Large intestine (tissue), 3 donors: ENCODE data around the gene FANCI. TPM values are rescaled to one million over a fixed set of nuclear protein-coding genes. Genes with fewer than 3 reads are reported as not detected.

Source experiments
- DNase-seq, 2 donors: peaks; one replicate each; pipeline versions ENCODE4 v3.0.0 to v3.0.0-alpha.2; 2013
- H3K27ac ChIP-seq: one replicate; pipeline ENCODE4 v1.5.1; 2013; ENCODE audit warnings: low read length
- H3K27me3 ChIP-seq: 2 replicates; pipeline ENCODE4 v1.6.1; 2013; ENCODE audit warnings: low read length; ENCODE audit not compliant: control insufficient read depth, insufficient read depth
- H3K36me3 ChIP-seq: 2 replicates; pipeline ENCODE4 v1.6.1; 2013; ENCODE audit warnings: low read length; ENCODE audit not compliant: control insufficient read depth, insufficient read depth
- H3K4me1 ChIP-seq: one replicate; pipeline ENCODE4 v1.6.1; 2013; ENCODE audit warnings: low read length; ENCODE audit not compliant: control insufficient read depth, insufficient read depth
- H3K4me3 ChIP-seq: one replicate; pipeline ENCODE4 v1.5.1; 2013; ENCODE audit warnings: low read length
- H3K9me3 ChIP-seq: one replicate; pipeline ENCODE4 v1.6.1; 2013; ENCODE audit warnings: mild to moderate bottlenecking, low read depth, low read length, moderate library complexity; ENCODE audit not compliant: control insufficient read depth
- WGBS: methylation state at CpG from one replicate; pipeline ENCODE4 v1.1.5; 2013; ENCODE audit warnings: low lambda C conversion rate; ENCODE audit not compliant: insufficient coverage; 5-methylcytosine and 5-hydroxymethylcytosine counted together
- polyA plus RNA-seq: library from polyadenylated mRNA; unstranded; fragments of 120-200 nt; gene quantifications from one replicate; pipeline ENCODE4 v1.2.1, GENCODE V29; 2013

Gene FANCI
- polyA plus RNA-seq, 1 donor: 20.3 TPM

- no peak overlapping the region for H3K27ac ChIP-seq
- no peaks in the 10 kb centered on the region for H3K36me3 ChIP-seq
- no peaks in the 10 kb centered on the region for H3K9me3 ChIP-seq
- no CpG with 5 or more reads among the region's 3 CpGs for WGBS
- H3K27me3 ChIP-seq: peaks cover 45% of the 10 kb centered on the region
- H3K4me1 ChIP-seq: no peaks in the 10 kb centered on the region
- H3K4me3 ChIP-seq: no peak overlapping the region
- DNase-seq: no peak
These were observed 99.1 kb downstream of the FANCI start for GRCh38 chr15:89342840-89343239.

- Histone ChIP-seq H3K9me3 (no peaks in the 10 kb centered on the region), H3K4me1 (no peaks in the 10 kb centered on the region), H3K36me3 (no peaks in the 10 kb centered on the region), H3K27ac (no peak overlapping the region), H3K27me3 (peaks cover 53% of the 10 kb centered on the region), H3K4me3 (no peak overlapping the region)
- WGBS: 100% methylated on average over 1 of the region's 4 CpGs
- no peak for DNase-seq
These were observed 101.5 kb downstream of the FANCI start for GRCh38 chr15:89345248-89345647.

GRCh38 chr15:89346516-89347231, 102.9 kb downstream of the FANCI start:
- Histone ChIP-seq H3K4me3 (no peak overlapping the region), H3K27me3 (peaks cover 47% of the 10 kb centered on the region), H3K36me3 (no peaks in the 10 kb centered on the region), H3K27ac (no peak overlapping the region), H3K9me3 (no peaks in the 10 kb centered on the region), H3K4me1 (no peaks in the 10 kb centered on the region)
- no peak for DNase-seq
- no CpG with 5 or more reads among the region's 10 CpGs for WGBS

DNA sequence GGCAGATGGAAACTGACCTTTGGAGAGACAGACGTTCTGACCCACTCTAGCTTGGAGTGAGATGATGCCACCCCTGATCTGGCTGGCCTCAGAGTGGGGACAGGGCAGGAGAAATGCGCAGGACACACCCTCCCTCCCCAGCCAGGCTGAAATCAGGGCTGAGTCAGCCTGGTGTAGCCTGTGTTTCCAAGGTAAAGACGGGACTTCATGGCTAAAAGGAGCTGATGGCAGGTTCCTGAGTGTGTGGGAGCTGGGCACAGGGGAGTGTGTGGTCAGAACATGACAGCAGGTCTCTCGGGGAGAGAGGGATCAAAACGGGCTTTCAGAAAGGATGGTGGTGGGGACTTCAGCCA, 105.4 kb downstream of the FANCI start:
- Histone ChIP-seq H3K27me3 (peaks cover 54% of the 10 kb centered on the region), H3K27ac (no peak overlapping the region), H3K9me3 (no peaks in the 10 kb centered on the region), H3K4me3 (no peak overlapping the region), H3K4me1 (no peaks in the 10 kb centered on the region), H3K36me3 (no peaks in the 10 kb centered on the region)
- no peak for DNase-seq
- no CpG with 5 or more reads among the region's 5 CpGs for WGBS

GRCh38 chr15:89352476-89352875, 108.7 kb downstream of the FANCI start:
- Histone ChIP-seq H3K4me1 (no peaks in the 10 kb centered on the region), H3K36me3 (no peaks in the 10 kb centered on the region), H3K27me3 (peaks cover 59% of the 10 kb centered on the region), H3K9me3 (no peaks in the 10 kb centered on the region), H3K4me3 (no peak overlapping the region), H3K27ac (no peak overlapping the region)
- DNase-seq: no peak
- no CpG with 5 or more reads among the region's 4 CpGs for WGBS

DNA sequence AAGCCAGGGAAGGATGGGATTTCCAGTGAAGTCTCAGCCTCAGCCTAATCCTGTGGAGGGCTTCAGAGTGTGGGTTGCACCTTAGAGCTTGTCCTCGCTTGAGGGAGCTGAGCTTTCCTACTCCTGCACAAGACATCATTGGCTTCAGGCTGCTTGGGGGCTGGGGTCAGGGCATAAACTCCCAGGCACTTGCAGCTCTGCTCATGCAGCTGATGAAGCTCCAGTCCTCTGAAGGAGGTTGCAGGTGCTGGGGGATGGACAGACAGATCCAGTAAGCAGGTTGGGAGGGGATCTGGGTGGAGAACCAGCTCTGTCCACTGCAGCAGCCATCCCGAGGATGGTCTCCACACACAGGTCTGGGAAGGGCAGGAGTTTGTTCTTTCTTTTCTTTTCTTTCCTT, 110.2 kb downstream of the FANCI start:
- peaks cover 59% of the 10 kb centered on the region for H3K27me3 ChIP-seq
- no peaks in the 10 kb centered on the region for H3K36me3 ChIP-seq
- no peak overlapping the region for H3K27ac ChIP-seq
- WGBS: 80% methylated on average over 1 of the region's 2 CpGs
- DNase-seq: no peak
- H3K4me1 ChIP-seq: peaks cover under 1% of the 10 kb centered on the region
- H3K9me3 ChIP-seq: no peaks in the 10 kb centered on the region
- no peak overlapping the region for H3K4me3 ChIP-seq

DNA sequence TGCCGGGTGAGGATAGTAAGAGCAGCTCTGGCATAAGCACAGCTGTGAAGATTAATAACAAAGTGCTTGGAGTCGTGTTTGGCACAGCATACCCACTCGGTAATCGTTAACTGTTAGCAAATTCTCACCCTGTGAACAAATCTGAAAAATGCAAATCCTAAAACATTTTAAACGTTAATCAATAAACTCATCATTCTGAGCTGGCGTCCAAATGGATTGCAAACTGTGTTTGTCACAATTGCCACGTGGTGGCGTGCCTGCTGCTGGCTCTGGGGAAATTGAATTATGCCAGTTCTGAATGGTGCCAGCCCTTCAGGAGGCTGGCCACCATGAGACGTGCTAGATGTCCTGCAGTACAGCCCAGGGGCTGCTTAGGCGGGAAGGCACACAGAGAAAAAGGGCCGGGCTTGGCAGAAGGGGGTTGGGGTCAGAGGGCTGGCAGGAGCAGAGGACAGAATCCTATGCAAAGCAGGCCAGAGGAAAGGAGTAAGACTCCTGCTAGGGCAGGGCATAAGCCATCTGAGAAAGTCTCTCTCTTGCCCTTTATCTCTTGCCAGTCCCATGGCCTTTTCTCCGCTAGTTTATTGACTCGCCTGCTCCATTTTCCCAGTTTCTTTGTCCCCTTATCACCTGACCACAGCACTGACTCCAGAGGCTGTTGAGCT, 113.0 kb downstream of the FANCI start:
- Histone ChIP-seq H3K36me3 (no peaks in the 10 kb centered on the region), H3K4me1 (peaks cover 3% of the 10 kb centered on the region), H3K27me3 (peaks cover 80% of the 10 kb centered on the region), H3K4me3 (no peak overlapping the region), H3K27ac (no peak overlapping the region), H3K9me3 (peaks cover 3% of the 10 kb centered on the region)
- WGBS: 47% methylated on average over 2 of the region's 13 CpGs
- no peak for DNase-seq

GRCh38 chr15:89358435-89358754, 114.6 kb downstream of the FANCI start:
- H3K9me3 ChIP-seq: peaks cover 3% of the 10 kb centered on the region
- no peak overlapping the region for H3K27ac ChIP-seq
- H3K27me3 ChIP-seq: peaks cover 88% of the 10 kb centered on the region
- H3K4me3 ChIP-seq: no peak overlapping the region
- no CpG with 5 or more reads among the region's 16 CpGs for WGBS
- peaks cover 3% of the 10 kb centered on the region for H3K4me1 ChIP-seq
- no peak for DNase-seq
- H3K36me3 ChIP-seq: no peaks in the 10 kb centered on the region

DNA sequence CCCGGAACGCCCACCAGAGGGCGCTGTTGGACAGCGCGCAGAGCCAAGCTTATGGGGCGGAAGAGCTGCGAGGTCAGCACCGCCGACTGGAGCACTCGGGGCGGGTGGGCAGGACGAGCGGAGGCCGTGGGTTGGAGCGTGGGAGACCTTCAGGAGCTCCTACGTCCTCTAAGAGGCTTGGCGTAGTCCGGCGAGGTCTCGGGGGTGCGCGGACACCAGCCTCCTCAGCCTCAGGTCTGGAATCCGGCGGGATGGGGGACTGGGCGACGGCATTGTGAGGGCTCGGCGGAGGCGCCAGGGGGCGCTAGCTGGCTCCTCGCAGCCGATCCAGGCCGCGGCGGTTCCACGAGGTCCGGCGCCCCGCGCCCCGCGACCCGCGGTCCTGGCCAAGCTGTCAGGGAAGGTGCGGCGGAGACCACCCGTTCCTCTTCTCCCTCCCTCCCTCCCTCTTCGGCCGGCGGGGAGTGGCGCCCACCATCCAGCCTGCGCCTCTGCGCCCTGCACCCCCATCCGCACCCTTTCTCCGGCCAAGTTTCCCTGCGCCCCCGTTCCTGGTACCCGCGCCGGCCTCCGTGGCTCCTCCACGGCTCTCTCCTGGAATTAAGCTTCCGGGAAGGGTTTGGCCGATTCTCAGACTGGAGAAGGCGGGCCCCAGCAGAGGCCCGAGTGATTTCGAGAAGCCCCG, 115.1 kb downstream of the FANCI start:
- Histone ChIP-seq H3K36me3 (no peaks in the 10 kb centered on the region), H3K4me1 (peaks cover 3% of the 10 kb centered on the region), H3K27ac (no peak overlapping the region), H3K27me3 (peaks cover 89% of the 10 kb centered on the region), H3K9me3 (peaks cover 3% of the 10 kb centered on the region), H3K4me3 (peak overlapping the region; percentile 37)
- WGBS: no CpG with 5 or more reads among the region's 68 CpGs
- peak; percentile 64 to 80 for DNase-seq

- no peak for DNase-seq
- no CpG with 5 or more reads among the region's 32 CpGs for WGBS
- Histone ChIP-seq H3K4me3 (no peak overlapping the region), H3K4me1 (peaks cover 3% of the 10 kb centered on the region), H3K27me3 (peaks cover 91% of the 10 kb centered on the region), H3K27ac (no peak overlapping the region), H3K36me3 (no peaks in the 10 kb centered on the region), H3K9me3 (peaks cover 3% of the 10 kb centered on the region)
These were observed 115.9 kb downstream of the FANCI start for GRCh38 chr15:89359471-89360293.
